ENCODE measurements around the gene ZNRF1. TPM values are rescaled to one million over a fixed set of nuclear protein-coding genes. Genes with fewer than 3 reads are reported as not detected.

ZNRF1 gene
- total RNA-seq, 1 experiment from 2014 or later, result 55.1 TPM

DNA sequence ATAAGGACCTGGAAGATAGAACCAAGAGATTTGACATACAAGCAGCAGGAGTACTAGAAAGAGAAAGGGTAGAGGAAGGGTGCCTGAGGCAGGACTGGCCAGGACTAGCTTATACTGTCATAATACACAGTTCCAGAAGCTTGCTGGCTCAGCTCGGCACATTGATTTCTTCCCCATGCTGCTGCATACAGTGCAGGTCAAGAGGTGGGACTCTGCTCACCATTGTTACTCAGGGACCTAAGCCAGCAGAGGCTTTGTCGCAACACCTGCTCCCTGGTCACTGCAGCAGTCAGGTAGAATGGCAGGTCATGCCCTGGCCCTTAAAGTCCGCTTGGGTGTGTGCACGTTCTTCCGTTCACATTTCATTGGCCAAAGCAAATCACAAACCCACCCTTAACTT lies 85.0 kb downstream of the ZNRF1 start:
- Histone ChIP-seq H3K9me3 (ENCODE audit: low read depth, low read length, poor library complexity, severe bottlenecking) (no peaks in the 10 kb centered on the region), H3K27me3 (replicated peaks; ENCODE audit: insufficient read depth, low read depth, low read length, poor library complexity) (no peaks in the 10 kb centered on the region), H3K4me3 (ENCODE audit: low read depth, low read length, poor library complexity, severe bottlenecking) (no peak overlapping the region), H3K4me1 (ENCODE audit: insufficient read depth, low read length, poor library complexity, severe bottlenecking) (peaks cover 11% of the 10 kb centered on the region), H3K36me3 (ENCODE audit: insufficient read depth, low read length, poor library complexity, severe bottlenecking) (no peaks in the 10 kb centered on the region), H3K27ac (ENCODE audit: low read depth, low read length, poor library complexity, severe bottlenecking) (no peak overlapping the region)
- ChIA-PET CTCF (no interaction called here), POLR2A (ENCODE audit: low non-redundant PET) (no interaction called here)
- BruUV-seq (replicated peaks), result no TSS peak
- TF ChIP-seq EZH2 (IDR thresholded peaks at IDR 0.05; ENCODE audit: borderline replicate concordance, low read depth, low read length, poor library complexity, severe bottlenecking) (no peak), CTCF (conservative IDR thresholded peaks at IDR 0.05; ENCODE audit: low read depth, low read length) (no peak)
- intact Hi-C loops (cut with micrococcal nuclease; ENCODE audit: unreplicated experiment), result no loop called here
- DNase-seq (ENCODE audit: low spot score), result no peak

DNA sequence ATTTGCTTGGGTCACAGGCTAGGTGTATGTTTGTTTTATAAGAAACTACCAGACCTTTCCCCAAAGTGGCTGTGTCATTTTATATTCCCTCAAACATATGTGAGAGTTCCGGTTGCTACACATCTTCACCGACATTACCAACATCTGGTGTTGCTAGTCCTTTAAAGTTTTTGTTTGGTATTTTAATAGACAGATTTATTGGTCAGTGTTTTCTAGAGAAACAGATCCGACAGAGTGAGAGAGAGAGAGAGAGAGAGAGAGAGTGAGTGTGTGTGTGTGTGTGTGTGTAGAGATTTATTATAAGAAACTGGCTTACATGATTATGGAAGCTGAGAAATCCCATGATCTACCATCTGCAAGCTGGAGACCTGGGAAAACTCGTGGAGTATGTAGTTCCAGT lies 86.7 kb downstream of the ZNRF1 start:
- CTCF ChIA-PET, result no interaction called here
- TF ChIP-seq EZH2 (IDR thresholded peaks at IDR 0.05; ENCODE audit: borderline replicate concordance, low read depth, low read length, poor library complexity, severe bottlenecking) (no peak), CTCF (conservative IDR thresholded peaks at IDR 0.05; ENCODE audit: low read depth, low read length) (no peak)
- Histone ChIP-seq H3K9me3 (ENCODE audit: low read depth, low read length, poor library complexity, severe bottlenecking) (no peaks in the 10 kb centered on the region), H3K4me3 (ENCODE audit: low read depth, low read length, poor library complexity, severe bottlenecking) (no peak overlapping the region), H3K27me3 (replicated peaks; ENCODE audit: insufficient read depth, low read depth, low read length, poor library complexity) (no peaks in the 10 kb centered on the region), H3K4me1 (ENCODE audit: insufficient read depth, low read length, poor library complexity, severe bottlenecking) (peaks cover 11% of the 10 kb centered on the region), H3K27ac (ENCODE audit: low read depth, low read length, poor library complexity, severe bottlenecking) (no peak overlapping the region), H3K36me3 (ENCODE audit: insufficient read depth, low read length, poor library complexity, severe bottlenecking) (no peaks in the 10 kb centered on the region)
- intact Hi-C loops (cut with micrococcal nuclease; ENCODE audit: unreplicated experiment), result no loop called here
- BruUV-seq (replicated peaks), result no TSS peak
- no peak for DNase-seq (ENCODE audit: low spot score)
- POLR2A ChIA-PET (ENCODE audit: low non-redundant PET), result no interaction called here

DNA sequence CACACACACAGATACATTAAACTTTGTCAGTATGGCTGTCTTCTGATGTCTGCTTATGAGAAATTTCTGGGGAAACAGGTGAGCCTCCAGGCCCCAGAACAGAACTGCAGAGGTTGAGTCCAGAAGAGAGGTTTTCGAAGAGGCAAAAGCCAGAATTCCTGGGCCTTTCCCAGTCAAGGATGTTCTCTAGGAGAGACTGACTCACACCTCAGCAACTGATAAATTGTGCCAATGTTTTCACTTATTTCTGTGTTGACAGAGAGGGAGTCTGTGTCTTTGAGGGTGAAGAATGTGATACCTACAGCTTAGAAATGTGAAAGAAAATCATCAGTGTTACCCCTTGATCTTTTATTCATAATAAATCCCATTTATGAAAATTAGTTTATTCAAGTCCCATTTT lies 87.5 kb downstream of the ZNRF1 start:
- TF ChIP-seq CTCF (conservative IDR thresholded peaks at IDR 0.05; ENCODE audit: low read depth, low read length), result no peak
- TF ChIP-seq EZH2 (IDR thresholded peaks at IDR 0.05; ENCODE audit: borderline replicate concordance, low read depth, low read length, poor library complexity, severe bottlenecking), result no peak
- H3K9me3 ChIP-seq (ENCODE audit: low read depth, low read length, poor library complexity, severe bottlenecking), result no peaks in the 10 kb centered on the region
- DNase-seq (ENCODE audit: low spot score), result no peak
- H3K4me1 ChIP-seq (ENCODE audit: insufficient read depth, low read length, poor library complexity, severe bottlenecking), result peaks cover 8% of the 10 kb centered on the region
- ChIA-PET POLR2A (ENCODE audit: low non-redundant PET) (no interaction called here), CTCF (no interaction called here)
- no peaks in the 10 kb centered on the region for H3K36me3 ChIP-seq (ENCODE audit: insufficient read depth, low read length, poor library complexity, severe bottlenecking)
- no peak overlapping the region for H3K27ac ChIP-seq (ENCODE audit: low read depth, low read length, poor library complexity, severe bottlenecking)
- intact Hi-C loops (cut with micrococcal nuclease; ENCODE audit: unreplicated experiment), result no loop called here
- no peak overlapping the region for H3K4me3 ChIP-seq (ENCODE audit: low read depth, low read length, poor library complexity, severe bottlenecking)
- no peaks in the 10 kb centered on the region for H3K27me3 ChIP-seq (replicated peaks; ENCODE audit: insufficient read depth, low read depth, low read length, poor library complexity)
- no TSS peak for BruUV-seq (replicated peaks)
